ENCODE data around the gene E2F7. TPM values are rescaled to one million over a fixed set of nuclear protein-coding genes. Genes with fewer than 3 reads are reported as not detected.

E2F7 gene
- total RNA-seq, 4 donors from 2014 or later = 1.2 to 17.3 (median 3.7) TPM

DNA sequence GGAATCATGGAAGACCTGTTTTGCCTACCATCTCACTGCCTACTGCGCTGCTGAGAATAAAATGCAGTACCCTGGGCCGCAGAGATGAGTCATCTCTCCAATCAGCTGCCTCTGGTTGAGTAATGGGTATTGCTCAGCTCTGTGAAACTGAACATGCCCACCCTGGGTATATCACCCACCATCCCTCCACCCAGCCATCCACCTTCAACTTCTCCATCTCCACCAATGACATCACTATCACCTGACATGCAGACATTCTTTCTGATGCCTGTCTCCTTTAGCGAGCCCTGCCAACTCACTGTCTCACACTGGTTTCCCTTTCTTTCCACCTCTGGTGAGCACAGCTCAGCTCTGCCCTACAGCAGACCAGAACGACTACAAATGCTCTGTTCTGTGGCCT lies 33.6 kb downstream of the E2F7 start:
- Histone ChIP-seq H3K9me3 (no peaks in the 10 kb centered on the region), H3K27ac (no peak overlapping the region), H3K4me3 (no peak overlapping the region), H3K36me3 (no peaks in the 10 kb centered on the region), H3K27me3 (no peaks in the 10 kb centered on the region), H3K4me1 (no peaks in the 10 kb centered on the region)
- TF ChIP-seq POLR2A (IDR thresholded peaks at IDR 0.05) = no peak
- TF ChIP-seq, protein P1, sequence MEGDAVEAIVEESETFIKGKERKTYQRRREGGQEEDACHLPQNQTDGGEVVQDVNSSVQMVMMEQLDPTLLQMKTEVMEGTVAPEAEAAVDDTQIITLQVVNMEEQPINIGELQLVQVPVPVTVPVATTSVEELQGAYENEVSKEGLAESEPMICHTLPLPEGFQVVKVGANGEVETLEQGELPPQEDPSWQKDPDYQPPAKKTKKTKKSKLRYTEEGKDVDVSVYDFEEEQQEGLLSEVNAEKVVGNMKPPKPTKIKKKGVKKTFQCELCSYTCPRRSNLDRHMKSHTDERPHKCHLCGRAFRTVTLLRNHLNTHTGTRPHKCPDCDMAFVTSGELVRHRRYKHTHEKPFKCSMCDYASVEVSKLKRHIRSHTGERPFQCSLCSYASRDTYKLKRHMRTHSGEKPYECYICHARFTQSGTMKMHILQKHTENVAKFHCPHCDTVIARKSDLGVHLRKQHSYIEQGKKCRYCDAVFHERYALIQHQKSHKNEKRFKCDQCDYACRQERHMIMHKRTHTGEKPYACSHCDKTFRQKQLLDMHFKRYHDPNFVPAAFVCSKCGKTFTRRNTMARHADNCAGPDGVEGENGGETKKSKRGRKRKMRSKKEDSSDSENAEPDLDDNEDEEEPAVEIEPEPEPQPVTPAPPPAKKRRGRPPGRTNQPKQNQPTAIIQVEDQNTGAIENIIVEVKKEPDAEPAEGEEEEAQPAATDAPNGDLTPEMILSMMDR (IDR thresholded peaks at IDR 0.05) = no peak
- DNase-seq = no peak

DNA sequence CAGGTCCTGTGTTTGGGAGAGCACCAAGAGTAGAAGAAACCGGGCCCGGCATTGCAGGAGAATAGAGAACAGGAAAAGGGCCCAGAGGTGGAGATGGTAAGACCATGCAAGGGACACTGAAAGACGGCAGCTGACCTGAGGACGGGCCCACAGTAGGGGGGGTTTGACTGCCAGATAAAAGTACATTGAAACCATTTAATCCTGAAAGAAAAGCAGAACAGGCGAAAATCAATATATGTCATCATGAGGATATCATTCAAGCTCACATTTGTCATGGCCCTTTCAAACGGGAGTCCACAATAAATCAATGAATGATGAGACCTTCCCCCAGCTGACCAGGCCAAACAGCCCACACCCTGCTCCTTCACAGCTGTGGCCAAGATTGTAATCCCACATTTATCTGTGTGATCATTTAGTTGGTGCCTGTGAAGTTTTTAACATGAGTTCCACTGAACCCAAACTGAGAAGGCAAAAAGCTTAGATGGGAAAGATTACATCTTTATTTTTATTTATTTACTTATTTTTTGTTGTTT lies 39.5 kb downstream of the E2F7 start:
- no peaks in the 10 kb centered on the region for H3K36me3 ChIP-seq
- H3K4me3 ChIP-seq = no peak overlapping the region
- TF ChIP-seq POLR2A (IDR thresholded peaks at IDR 0.05) = no peak
- TF ChIP-seq, protein P1 (IDR thresholded peaks at IDR 0.05) = no peak
- H3K27me3 ChIP-seq = no peaks in the 10 kb centered on the region
- no peaks in the 10 kb centered on the region for H3K4me1 ChIP-seq
- no peaks in the 10 kb centered on the region for H3K9me3 ChIP-seq
- no peak overlapping the region for H3K27ac ChIP-seq
- DNase-seq = no peak

DNA sequence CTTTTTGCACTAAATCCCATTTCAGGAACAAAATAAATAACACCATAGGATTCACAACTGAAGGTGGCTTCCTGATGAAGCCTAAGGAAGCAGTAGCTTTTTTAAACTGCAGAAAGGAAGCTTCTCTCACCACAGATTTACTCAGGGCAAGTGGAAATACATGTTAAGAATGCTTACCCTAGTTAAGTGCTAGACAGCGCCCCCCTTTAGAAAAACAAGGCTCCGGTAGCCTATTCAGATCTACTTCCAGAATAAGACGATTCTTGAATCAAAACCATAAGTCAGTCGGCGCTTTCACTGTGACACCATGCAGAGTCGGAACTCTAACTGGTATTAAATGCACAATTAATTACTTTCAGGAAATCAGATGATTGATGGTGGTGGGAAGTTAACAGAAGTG lies 41.9 kb downstream of the E2F7 start:
- no peak for DNase-seq
- H3K36me3 ChIP-seq = no peaks in the 10 kb centered on the region
- H3K4me1 ChIP-seq = no peaks in the 10 kb centered on the region
- no peaks in the 10 kb centered on the region for H3K27me3 ChIP-seq
- TF ChIP-seq, protein P1 (IDR thresholded peaks at IDR 0.05) = no peak
- no peak for TF ChIP-seq POLR2A (IDR thresholded peaks at IDR 0.05)
- H3K4me3 ChIP-seq = no peak overlapping the region
- no peaks in the 10 kb centered on the region for H3K9me3 ChIP-seq
- no peak overlapping the region for H3K27ac ChIP-seq

DNA sequence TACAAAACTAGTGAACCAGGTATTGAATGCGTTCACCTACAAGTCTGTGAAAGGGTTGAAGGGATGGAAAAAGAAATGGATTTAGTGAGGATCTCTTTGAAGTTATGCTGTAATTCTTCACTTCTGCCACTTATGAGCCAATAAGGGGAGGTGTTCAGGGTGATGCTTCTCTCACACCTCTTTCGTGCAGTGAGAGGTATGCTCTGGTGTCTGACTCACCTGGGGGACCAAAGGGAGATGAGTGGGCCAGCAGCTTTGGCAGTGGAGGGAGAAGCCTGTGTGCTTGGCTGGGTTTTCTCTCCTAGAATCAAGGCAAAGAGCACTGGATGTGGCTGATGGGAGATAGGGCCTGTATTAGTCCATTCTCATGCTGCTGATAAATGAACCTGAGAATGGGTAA lies 45.4 kb downstream of the E2F7 start:
- Histone ChIP-seq H3K4me3 (no peak overlapping the region), H3K9me3 (no peaks in the 10 kb centered on the region), H3K27me3 (no peaks in the 10 kb centered on the region), H3K4me1 (no peaks in the 10 kb centered on the region), H3K27ac (no peak overlapping the region), H3K36me3 (no peaks in the 10 kb centered on the region)
- DNase-seq = no peak
- no peak for TF ChIP-seq POLR2A (IDR thresholded peaks at IDR 0.05)
- TF ChIP-seq, protein P1 (IDR thresholded peaks at IDR 0.05) = no peak

DNA sequence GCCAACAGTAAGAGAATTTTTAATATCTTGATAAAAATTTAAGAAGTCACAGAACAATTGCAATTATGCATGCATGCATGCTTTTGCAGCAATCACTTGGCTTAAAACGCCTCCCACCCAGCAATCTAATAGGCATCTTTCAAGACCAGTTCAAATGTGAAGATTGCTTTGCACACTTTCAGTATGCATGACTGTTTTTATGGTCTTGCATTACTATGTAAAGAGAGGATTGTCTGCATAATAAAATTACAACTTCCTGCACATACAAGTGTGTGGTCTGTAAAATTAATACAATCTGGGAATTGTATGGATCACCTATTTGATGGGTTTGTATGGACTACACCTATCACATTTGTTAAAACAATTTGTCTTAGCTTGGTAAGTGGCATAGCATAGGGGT lies 48.8 kb downstream of the E2F7 start:
- no peak for DNase-seq
- no peaks in the 10 kb centered on the region for H3K4me1 ChIP-seq
- TF ChIP-seq, protein P1 (IDR thresholded peaks at IDR 0.05) = no peak
- TF ChIP-seq POLR2A (IDR thresholded peaks at IDR 0.05) = no peak
- H3K36me3 ChIP-seq = no peaks in the 10 kb centered on the region
- no peak overlapping the region for H3K27ac ChIP-seq
- no peaks in the 10 kb centered on the region for H3K27me3 ChIP-seq
- H3K9me3 ChIP-seq = no peaks in the 10 kb centered on the region
- H3K4me3 ChIP-seq = no peak overlapping the region

DNA sequence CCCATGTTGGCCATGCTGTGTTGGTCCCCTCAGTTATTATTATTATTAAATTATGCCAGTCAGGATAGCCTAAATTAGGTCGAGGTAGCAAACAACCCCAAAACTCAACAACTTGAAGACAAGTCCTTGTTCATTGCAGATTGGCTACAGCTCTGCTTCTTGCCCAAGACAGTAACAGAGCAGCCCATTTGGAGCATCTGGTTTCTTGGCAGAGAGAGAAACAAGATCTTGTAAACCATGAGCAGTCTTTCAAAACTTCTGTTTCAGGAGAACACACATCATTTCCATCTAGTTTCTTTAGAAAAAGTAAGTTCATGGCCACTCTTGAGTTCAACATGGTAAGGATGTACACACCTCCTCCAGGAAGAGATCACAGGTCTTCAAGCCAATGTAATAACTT lies 52.3 kb downstream of the E2F7 start:
- Histone ChIP-seq H3K4me1 (no peaks in the 10 kb centered on the region), H3K4me3 (no peak overlapping the region), H3K9me3 (no peaks in the 10 kb centered on the region), H3K27ac (no peak overlapping the region), H3K27me3 (no peaks in the 10 kb centered on the region), H3K36me3 (no peaks in the 10 kb centered on the region)
- no peak for TF ChIP-seq POLR2A (IDR thresholded peaks at IDR 0.05)
- TF ChIP-seq, protein P1 (IDR thresholded peaks at IDR 0.05) = no peak
- no peak for DNase-seq
